NCI-H2196 (cell line): ENCODE results near the gene CXCL10.
"Not testable (repeated sequence)": the region's sequence is repeated elsewhere in the genome, so short reads cannot be mapped to it uniquely, and the experiment has no call there.

Experiments
- DNase-seq: peaks from one replicate; lab custom pipeline; 2025; ENCODE audit not compliant: unreplicated experiment; lab: John Stamatoyannopoulos, UW

Gene CXCL10

GRCh38 chr4:76029300-76029699 is 6.0 kb upstream of the CXCL10 start:
- no peak for DNase-seq

- no peak for DNase-seq
Measured at GRCh38 chr4:76028350-76028765, 5.1 kb upstream of the CXCL10 start.

GRCh38 chr4:76024065-76024464 is 768 bp upstream of the CXCL10 start:
- DNase-seq = no peak

GRCh38 chr4:76022677-76023076 is 620 bp downstream of the CXCL10 start:
- no peak for DNase-seq

- no peak for DNase-seq
Measured at GRCh38 chr4:76022031-76022430, 1.3 kb downstream of the CXCL10 start.

- no peak for DNase-seq
Measured at GRCh38 chr4:76017056-76017686, 6.1 kb downstream of the CXCL10 start.

GRCh38 chr4:76016393-76016792 is 6.9 kb downstream of the CXCL10 start:
- no peak for DNase-seq

- no peak for DNase-seq
Measured at GRCh38 chr4:76013540-76013939, 9.8 kb downstream of the CXCL10 start.

GRCh38 chr4:76012388-76012801 is 10.9 kb downstream of the CXCL10 start:
- DNase-seq = no peak

- no peak for DNase-seq
Measured at GRCh38 chr4:76011700-76012387, 11.5 kb downstream of the CXCL10 start.

- no peak for DNase-seq
Measured at GRCh38 chr4:76011018-76011670, 12.2 kb downstream of the CXCL10 start.

- DNase-seq = no peak
Measured at GRCh38 chr4:76010576-76010975, 12.7 kb downstream of the CXCL10 start.

- DNase-seq = no peak
Measured at GRCh38 chr4:76009311-76009710, 14.0 kb downstream of the CXCL10 start.

GRCh38 chr4:76007089-76007862 is 16.0 kb downstream of the CXCL10 start, which contains the start of gene CXCL9:
TSS of gene CXCL9 (minus strand) at chr4:76007509. CDS start at chr4:76007449, 60 bp downstream.
- DNase-seq = no peak

- DNase-seq = no peak
Measured at GRCh38 chr4:76003620-76004019, 19.7 kb downstream of the CXCL10 start.

GRCh38 chr4:76003035-76003434 is 20.3 kb downstream of the CXCL10 start:
- DNase-seq = no peak

- no peak for DNase-seq
Measured at GRCh38 chr4:76002176-76002575, 21.1 kb downstream of the CXCL10 start.

GRCh38 chr4:76001700-76002099 is 21.6 kb downstream of the CXCL10 start:
- no peak for DNase-seq

- DNase-seq = no peak
Measured at GRCh38 chr4:76000279-76000678, 23.0 kb downstream of the CXCL10 start.

GRCh38 chr4:75998525-75999147 is 24.7 kb downstream of the CXCL10 start:
- DNase-seq = not testable (repeated sequence)

- no peak for DNase-seq
Measured at GRCh38 chr4:75997946-75998345, 25.4 kb downstream of the CXCL10 start.
